Measurements from ENCODE around the gene FHIT.

Gene FHIT

DNA sequence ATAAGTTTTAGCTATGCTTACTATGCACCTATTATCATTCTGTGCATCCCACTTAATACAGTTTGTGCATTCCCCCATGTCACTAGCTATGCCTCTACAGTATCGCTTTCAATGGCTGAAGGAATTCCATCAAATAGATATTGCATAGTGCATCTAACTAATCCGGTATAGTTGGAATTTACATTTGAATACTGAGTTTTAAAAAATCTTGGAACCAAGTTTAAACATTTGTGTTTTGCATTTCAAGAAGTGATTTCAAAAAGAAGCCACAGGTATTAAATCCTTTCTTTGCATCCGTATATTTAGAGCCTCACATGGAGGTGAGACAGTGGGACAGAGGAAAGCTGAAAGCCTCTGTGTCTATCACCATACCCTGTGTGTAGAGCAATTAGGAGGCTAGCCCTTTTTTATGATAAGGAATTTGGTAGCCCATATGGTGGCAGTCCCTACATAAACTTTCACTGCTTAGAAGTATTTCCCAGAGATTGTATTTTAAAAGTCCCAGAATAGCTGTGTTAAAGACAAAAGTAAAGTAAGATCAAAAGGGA lies 1241.2 kb downstream of the FHIT start:
- no peak overlapping the region for H3K27ac ChIP-seq (ENCODE audit: low read depth, low read length)

GRCh38 chr3:60001369-60001768 lies 1249.9 kb downstream of the FHIT start:
- Histone ChIP-seq H3K9me3 (ENCODE audit: control insufficient read depth in 5 of 5, low read length in 5 of 5) (no peaks in the 10 kb centered on the region), H3K36me3 (ENCODE audit: control insufficient read depth in 5 of 5, insufficient read depth in 5 of 5, low read length in 5 of 5) (no peaks in the 10 kb centered on the region), H3K27ac (ENCODE audit: low read depth, low read length) (no peak overlapping the region), H3K27me3 (ENCODE audit: control insufficient read depth in 5 of 5, insufficient read depth in 4 of 5, low read length in 5 of 5) (no peaks in the 10 kb centered on the region), H3K4me1 (ENCODE audit: control insufficient read depth in 5 of 5, insufficient read depth in 5 of 5, low read length in 5 of 5) (no peaks in the 10 kb centered on the region), H3K9ac (ENCODE audit: low read length in 5 of 5) (no peak overlapping the region), H3K4me3 (ENCODE audit: low read depth in 1 of 5, low read length in 5 of 5) (no peak overlapping the region)

More for the DNA sequence above, 1241.2 kb downstream of the FHIT start:
- Histone ChIP-seq H3K4me1 (ENCODE audit: control insufficient read depth in 5 of 5, insufficient read depth in 5 of 5, low read length in 5 of 5) (no peaks in the 10 kb centered on the region), H3K9me3 (ENCODE audit: control insufficient read depth in 5 of 5, low read length in 5 of 5) (no peaks in the 10 kb centered on the region), H3K9ac (ENCODE audit: low read length in 5 of 5) (no peak overlapping the region), H3K4me3 (ENCODE audit: low read depth in 1 of 5, low read length in 5 of 5) (no peak overlapping the region), H3K36me3 (ENCODE audit: control insufficient read depth in 5 of 5, insufficient read depth in 5 of 5, low read length in 5 of 5) (no peaks in the 10 kb centered on the region), H3K27me3 (ENCODE audit: control insufficient read depth in 5 of 5, insufficient read depth in 4 of 5, low read length in 5 of 5) (no peaks in the 10 kb centered on the region)

- H3K9ac ChIP-seq (ENCODE audit: low read length in 5 of 5): no peak overlapping the region
- H3K4me3 ChIP-seq (ENCODE audit: low read depth in 1 of 5, low read length in 5 of 5): no peak overlapping the region
- H3K4me1 ChIP-seq (ENCODE audit: control insufficient read depth in 5 of 5, insufficient read depth in 5 of 5, low read length in 5 of 5): no peaks in the 10 kb centered on the region
- no peaks in the 10 kb centered on the region for H3K27me3 ChIP-seq (ENCODE audit: control insufficient read depth in 5 of 5, insufficient read depth in 4 of 5, low read length in 5 of 5)
- H3K27ac ChIP-seq (ENCODE audit: low read depth, low read length): no peak overlapping the region
- H3K9me3 ChIP-seq (ENCODE audit: control insufficient read depth in 5 of 5, low read length in 5 of 5): no peaks in the 10 kb centered on the region
- no peaks in the 10 kb centered on the region for H3K36me3 ChIP-seq (ENCODE audit: control insufficient read depth in 5 of 5, insufficient read depth in 5 of 5, low read length in 5 of 5)
These were observed 1250.7 kb downstream of the FHIT start for GRCh38 chr3:60000311-60001105.

- Histone ChIP-seq H3K27me3 (ENCODE audit: control insufficient read depth in 5 of 5, insufficient read depth in 4 of 5, low read length in 5 of 5) (no peaks in the 10 kb centered on the region), H3K9me3 (ENCODE audit: control insufficient read depth in 5 of 5, low read length in 5 of 5) (no peaks in the 10 kb centered on the region), H3K27ac (ENCODE audit: low read depth, low read length) (no peak overlapping the region), H3K36me3 (ENCODE audit: control insufficient read depth in 5 of 5, insufficient read depth in 5 of 5, low read length in 5 of 5) (no peaks in the 10 kb centered on the region), H3K4me3 (ENCODE audit: low read depth in 1 of 5, low read length in 5 of 5) (no peak overlapping the region), H3K4me1 (ENCODE audit: control insufficient read depth in 5 of 5, insufficient read depth in 5 of 5, low read length in 5 of 5) (no peaks in the 10 kb centered on the region), H3K9ac (ENCODE audit: low read length in 5 of 5) (no peak overlapping the region)
These were observed 1253.2 kb downstream of the FHIT start for GRCh38 chr3:59998058-59998457.

- Histone ChIP-seq H3K27me3 (ENCODE audit: control insufficient read depth in 5 of 5, insufficient read depth in 4 of 5, low read length in 5 of 5) (no peaks in the 10 kb centered on the region), H3K27ac (ENCODE audit: low read depth, low read length) (no peak overlapping the region)
These were observed 1253.7 kb downstream of the FHIT start for GRCh38 chr3:59997583-59997982.

GRCh38 chr3:59996056-59996455 lies 1255.2 kb downstream of the FHIT start:
- Histone ChIP-seq H3K9me3 (ENCODE audit: control insufficient read depth in 5 of 5, low read length in 5 of 5) (no peaks in the 10 kb centered on the region), H3K4me3 (ENCODE audit: low read depth in 1 of 5, low read length in 5 of 5) (no peak overlapping the region), H3K4me1 (ENCODE audit: control insufficient read depth in 5 of 5, insufficient read depth in 5 of 5, low read length in 5 of 5) (no peaks in the 10 kb centered on the region), H3K27ac (ENCODE audit: low read depth, low read length) (no peak overlapping the region), H3K9ac (ENCODE audit: low read length in 5 of 5) (no peak overlapping the region), H3K36me3 (ENCODE audit: control insufficient read depth in 5 of 5, insufficient read depth in 5 of 5, low read length in 5 of 5) (no peaks in the 10 kb centered on the region), H3K27me3 (ENCODE audit: control insufficient read depth in 5 of 5, insufficient read depth in 4 of 5, low read length in 5 of 5) (no peaks in the 10 kb centered on the region)

More at GRCh38 chr3:59997583-59997982, 1253.7 kb downstream of the FHIT start:
- no peaks in the 10 kb centered on the region for H3K4me1 ChIP-seq (ENCODE audit: control insufficient read depth in 5 of 5, insufficient read depth in 5 of 5, low read length in 5 of 5)
- no peaks in the 10 kb centered on the region for H3K9me3 ChIP-seq (ENCODE audit: control insufficient read depth in 5 of 5, low read length in 5 of 5)
- H3K4me3 ChIP-seq (ENCODE audit: low read depth in 1 of 5, low read length in 5 of 5): no peak overlapping the region
- H3K9ac ChIP-seq (ENCODE audit: low read length in 5 of 5): no peak overlapping the region
- no peaks in the 10 kb centered on the region for H3K36me3 ChIP-seq (ENCODE audit: control insufficient read depth in 5 of 5, insufficient read depth in 5 of 5, low read length in 5 of 5)

- H3K4me3 ChIP-seq (ENCODE audit: low read depth in 1 of 5, low read length in 5 of 5): no peak overlapping the region
- H3K4me1 ChIP-seq (ENCODE audit: control insufficient read depth in 5 of 5, insufficient read depth in 5 of 5, low read length in 5 of 5): no peaks in the 10 kb centered on the region
- H3K36me3 ChIP-seq (ENCODE audit: control insufficient read depth in 5 of 5, insufficient read depth in 5 of 5, low read length in 5 of 5): no peaks in the 10 kb centered on the region
- no peaks in the 10 kb centered on the region for H3K27me3 ChIP-seq (ENCODE audit: control insufficient read depth in 5 of 5, insufficient read depth in 4 of 5, low read length in 5 of 5)
- no peaks in the 10 kb centered on the region for H3K9me3 ChIP-seq (ENCODE audit: control insufficient read depth in 5 of 5, low read length in 5 of 5)
- no peak overlapping the region for H3K27ac ChIP-seq (ENCODE audit: low read depth, low read length)
- H3K9ac ChIP-seq (ENCODE audit: low read length in 5 of 5): no peak overlapping the region
These were observed 1255.7 kb downstream of the FHIT start for GRCh38 chr3:59995563-59995962.

GRCh38 chr3:59994732-59995304 lies 1256.4 kb downstream of the FHIT start:
- Histone ChIP-seq H3K36me3 (ENCODE audit: control insufficient read depth in 5 of 5, insufficient read depth in 5 of 5, low read length in 5 of 5) (no peaks in the 10 kb centered on the region), H3K4me1 (ENCODE audit: control insufficient read depth in 5 of 5, insufficient read depth in 5 of 5, low read length in 5 of 5) (no peaks in the 10 kb centered on the region), H3K9me3 (ENCODE audit: control insufficient read depth in 5 of 5, low read length in 5 of 5) (no peaks in the 10 kb centered on the region), H3K27me3 (ENCODE audit: control insufficient read depth in 5 of 5, insufficient read depth in 4 of 5, low read length in 5 of 5) (no peaks in the 10 kb centered on the region), H3K9ac (ENCODE audit: low read length in 5 of 5) (no peak overlapping the region), H3K4me3 (ENCODE audit: low read depth in 1 of 5, low read length in 5 of 5) (no peak overlapping the region), H3K27ac (ENCODE audit: low read depth, low read length) (no peak overlapping the region)

DNA sequence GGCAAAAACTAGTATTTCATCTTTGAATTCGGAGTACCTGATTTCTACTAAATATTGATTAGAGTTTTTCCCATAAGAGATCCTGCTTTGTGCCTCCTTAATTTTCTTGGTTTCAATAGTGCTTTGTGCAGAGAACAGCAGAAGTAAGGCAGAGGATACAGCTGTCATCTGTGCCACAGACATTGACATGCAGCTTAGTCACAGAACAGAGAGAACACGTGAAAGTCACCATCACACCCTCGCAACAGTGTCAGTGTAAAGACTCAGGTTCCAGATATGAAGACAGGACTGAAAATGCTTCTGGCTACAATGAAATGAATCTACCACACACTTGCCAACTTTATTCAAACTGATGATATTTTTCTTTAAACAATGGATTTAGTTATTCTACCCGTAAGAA lies 1258.7 kb downstream of the FHIT start:
- Histone ChIP-seq H3K9ac (ENCODE audit: low read length in 5 of 5) (no peak overlapping the region), H3K9me3 (ENCODE audit: control insufficient read depth in 5 of 5, low read length in 5 of 5) (no peaks in the 10 kb centered on the region), H3K36me3 (ENCODE audit: control insufficient read depth in 5 of 5, insufficient read depth in 5 of 5, low read length in 5 of 5) (no peaks in the 10 kb centered on the region), H3K27ac (ENCODE audit: low read depth, low read length) (no peak overlapping the region), H3K27me3 (ENCODE audit: control insufficient read depth in 5 of 5, insufficient read depth in 4 of 5, low read length in 5 of 5) (no peaks in the 10 kb centered on the region), H3K4me1 (ENCODE audit: control insufficient read depth in 5 of 5, insufficient read depth in 5 of 5, low read length in 5 of 5) (no peaks in the 10 kb centered on the region), H3K4me3 (ENCODE audit: low read depth in 1 of 5, low read length in 5 of 5) (no peak overlapping the region)

DNA sequence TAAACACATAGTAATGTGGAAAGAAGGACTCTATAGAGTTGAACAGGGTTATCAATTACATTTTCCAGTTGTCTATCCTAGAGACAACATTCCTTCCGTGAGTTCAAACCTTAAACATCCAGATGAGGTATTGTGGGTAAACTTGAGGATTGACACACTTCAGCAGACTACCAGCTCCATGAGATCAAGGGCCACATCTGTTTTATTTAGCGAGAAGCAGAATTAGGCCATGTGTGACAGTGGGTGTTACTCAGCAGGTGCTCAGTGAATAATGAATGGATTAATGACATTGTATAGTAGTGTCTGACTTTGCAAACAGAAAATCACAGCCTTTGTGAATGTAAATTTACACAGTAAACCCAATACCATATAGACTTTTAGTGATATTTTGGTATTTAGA lies 1260.3 kb downstream of the FHIT start:
- H3K9ac ChIP-seq (ENCODE audit: low read length in 5 of 5): no peak overlapping the region

More for the DNA sequence above, 1260.3 kb downstream of the FHIT start:
- Histone ChIP-seq H3K27ac (ENCODE audit: low read depth, low read length) (no peak overlapping the region), H3K4me1 (ENCODE audit: control insufficient read depth in 5 of 5, insufficient read depth in 5 of 5, low read length in 5 of 5) (no peaks in the 10 kb centered on the region), H3K9me3 (ENCODE audit: control insufficient read depth in 5 of 5, low read length in 5 of 5) (no peaks in the 10 kb centered on the region), H3K4me3 (ENCODE audit: low read depth in 1 of 5, low read length in 5 of 5) (no peak overlapping the region), H3K36me3 (ENCODE audit: control insufficient read depth in 5 of 5, insufficient read depth in 5 of 5, low read length in 5 of 5) (no peaks in the 10 kb centered on the region), H3K27me3 (ENCODE audit: control insufficient read depth in 5 of 5, insufficient read depth in 4 of 5, low read length in 5 of 5) (no peaks in the 10 kb centered on the region)
